NCI-H82 (cell line): ENCODE data around the gene GOLGA8J.
A peak's percentile ranks its signal among the peaks of the same experiment; 100 is the strongest.
"Not testable (repeated sequence)": the region's sequence is repeated elsewhere in the genome, so short reads cannot be mapped to it uniquely, and the experiment has no call there.

Experiments used
- DNase-seq: peaks from one replicate; lab custom pipeline; 2025; lab: John Stamatoyannopoulos, UW

GOLGA8J gene, protein sequence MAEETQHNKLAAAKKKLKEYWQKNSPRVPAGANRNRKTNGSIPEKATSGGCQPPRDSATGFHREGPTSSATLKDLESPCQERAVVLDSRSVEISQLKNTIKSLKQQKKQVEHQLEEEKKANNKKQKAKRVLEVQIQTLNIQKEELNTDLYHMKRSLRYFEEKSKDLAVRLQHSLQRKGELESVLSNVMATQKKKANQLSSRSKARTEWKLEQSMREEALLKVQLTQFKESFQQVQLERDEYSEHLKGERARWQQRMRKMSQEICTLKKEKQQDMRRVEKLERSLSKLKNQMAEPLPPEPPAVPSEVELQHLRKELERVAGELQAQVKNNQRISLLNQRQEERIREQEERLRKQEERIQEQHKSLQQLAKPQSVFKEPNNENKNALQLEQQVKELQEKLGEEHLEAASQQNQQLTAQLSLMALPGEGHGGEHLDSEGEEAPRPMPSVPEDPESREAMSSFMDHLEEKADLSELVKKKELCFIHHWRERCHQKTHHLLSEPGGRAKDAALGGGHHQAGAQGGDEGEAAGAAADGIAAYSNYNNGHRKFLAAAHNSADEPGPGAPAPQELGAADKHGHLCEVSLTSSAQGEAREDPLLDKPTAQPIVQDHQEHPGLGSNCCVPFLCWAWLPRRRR

DNA sequence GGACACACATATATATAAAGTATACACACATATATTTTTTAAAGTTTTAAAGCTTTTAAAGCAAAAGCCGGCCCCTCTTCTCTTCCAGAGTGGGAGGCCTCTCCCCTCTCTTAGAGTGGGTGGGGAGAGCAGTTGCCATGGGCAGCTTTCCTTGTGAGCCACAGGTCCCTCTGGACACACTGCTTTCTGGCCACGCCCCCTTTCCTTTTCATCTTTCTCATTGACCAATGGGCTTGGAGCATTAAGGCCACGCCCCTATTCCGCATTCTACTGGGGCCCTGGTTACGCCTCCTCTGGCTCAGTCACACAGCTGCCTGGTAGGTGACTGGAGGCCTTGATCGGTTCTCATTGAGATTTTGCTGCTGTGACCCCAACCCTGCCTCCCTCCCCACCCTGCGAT is at the start of gene GOLGA8J:
Gene GOLGA8J, plus strand, starts transcription at position 301 of the 400 bp plus-strand sequence. Its CDS starts 98 bp downstream, at position 399.
- DNase-seq, result not testable (repeated sequence)

DNA sequence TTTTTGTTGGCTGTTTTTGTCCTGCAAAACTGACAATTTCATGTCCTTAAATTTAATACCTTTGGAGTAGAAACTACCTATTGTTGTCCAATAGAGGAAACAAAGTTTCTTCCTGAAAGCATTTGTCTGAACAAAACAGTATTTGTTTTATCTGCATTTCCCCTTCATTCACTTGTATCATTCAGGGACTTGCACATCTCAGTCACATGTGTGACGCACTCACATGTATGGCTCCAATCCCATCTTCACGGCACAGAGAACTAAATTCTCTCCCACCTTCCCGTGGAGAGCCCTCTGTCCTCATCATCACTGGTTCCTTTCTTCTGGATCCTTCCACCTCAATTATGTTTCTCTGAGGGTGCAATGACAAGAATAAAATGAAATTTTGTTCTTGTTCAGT is 49.5 kb upstream of the GOLGA8J start:
- no peak for DNase-seq

DNA sequence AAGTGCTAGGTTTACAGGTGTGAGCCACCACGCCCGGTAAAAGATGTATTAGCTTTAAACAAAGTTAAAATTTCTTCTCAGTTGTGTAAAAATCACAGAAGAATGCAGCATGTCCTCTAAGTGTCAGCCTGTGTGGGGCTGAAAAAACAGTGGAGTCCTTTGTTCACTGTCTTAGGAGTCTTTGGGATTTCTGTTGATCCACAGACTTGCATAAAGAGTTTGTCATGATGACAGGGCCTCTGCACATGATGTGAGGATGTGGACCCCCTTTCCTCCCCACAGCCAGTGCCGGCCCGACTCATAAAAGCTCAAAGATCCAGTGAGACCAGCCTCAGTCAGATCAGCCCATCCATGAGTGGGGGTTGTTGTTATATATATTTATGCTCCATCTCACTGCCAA is 49.0 kb upstream of the GOLGA8J start:
- DNase-seq, result no peak

DNA sequence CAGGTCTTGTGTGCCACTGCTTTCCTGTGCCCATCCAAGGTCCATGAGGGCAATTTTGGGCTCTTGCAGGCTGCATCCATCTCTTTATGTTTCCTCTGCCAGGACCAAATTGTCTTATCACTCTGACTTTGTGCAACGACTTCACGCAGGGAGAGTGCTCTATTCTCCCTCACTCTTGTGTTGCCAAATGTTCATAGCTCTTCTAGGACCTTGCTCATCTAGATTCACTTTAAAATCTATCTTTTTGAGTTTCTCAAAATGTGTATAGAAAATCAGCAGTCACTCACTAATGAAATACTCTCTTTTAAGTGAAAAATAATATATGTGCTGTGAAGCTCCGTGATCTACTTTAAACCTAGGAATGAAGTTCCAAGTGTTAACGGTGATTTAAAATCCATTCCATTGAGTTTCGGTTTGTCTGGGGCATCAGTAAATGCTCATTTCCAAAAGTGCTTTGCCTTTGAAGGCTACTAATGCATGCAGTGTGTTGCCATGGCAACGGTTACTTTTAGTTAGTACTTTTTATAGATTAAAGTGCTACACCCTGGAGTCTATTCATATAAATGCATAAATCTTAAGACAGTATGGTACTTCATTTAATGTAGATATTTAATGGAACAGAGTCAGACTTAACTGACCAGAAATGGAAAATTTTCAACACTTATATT is 46.6 kb upstream of the GOLGA8J start:
- DNase-seq, result no peak

DNA sequence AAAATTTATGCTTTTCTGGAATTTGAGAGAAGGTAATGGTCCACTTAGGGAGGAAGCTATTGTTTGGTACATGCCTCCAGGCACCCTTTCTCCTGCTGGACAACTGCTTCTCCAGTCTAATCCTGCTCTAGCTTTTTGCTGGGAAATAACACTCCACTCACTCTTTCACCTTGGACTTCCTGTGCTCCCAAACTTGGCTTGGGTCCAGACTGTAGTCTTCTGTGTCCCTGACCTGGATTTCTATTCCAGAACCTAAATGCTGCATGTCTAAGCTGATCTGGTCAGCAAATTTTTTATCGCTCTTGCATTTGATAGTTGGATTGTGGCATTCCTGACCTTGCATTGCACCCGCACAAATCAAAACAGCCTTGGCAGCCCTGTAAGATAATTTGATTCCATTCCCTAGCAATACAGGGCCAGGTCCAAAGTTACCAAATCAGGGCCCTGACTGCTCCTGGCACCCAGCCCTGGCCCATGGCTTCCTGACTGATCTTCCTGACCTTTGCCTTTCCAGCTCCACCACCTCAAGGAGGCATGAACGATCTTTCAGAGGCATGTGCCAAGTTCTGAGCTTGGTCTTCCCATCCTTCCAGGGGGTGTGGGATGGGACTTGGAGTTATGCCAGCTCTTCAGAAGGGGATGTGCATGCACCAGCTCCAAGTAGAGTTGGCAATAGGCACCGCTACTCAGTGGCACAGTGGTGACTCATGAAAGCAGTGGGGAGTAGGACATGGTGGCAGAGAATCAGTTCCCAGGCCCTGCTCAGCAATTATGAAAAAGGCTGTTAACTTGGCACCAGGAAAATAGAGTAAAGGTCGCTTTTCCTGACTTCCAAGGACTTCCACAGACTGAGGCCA is 43.9 kb upstream of the GOLGA8J start:
- no peak for DNase-seq

DNA sequence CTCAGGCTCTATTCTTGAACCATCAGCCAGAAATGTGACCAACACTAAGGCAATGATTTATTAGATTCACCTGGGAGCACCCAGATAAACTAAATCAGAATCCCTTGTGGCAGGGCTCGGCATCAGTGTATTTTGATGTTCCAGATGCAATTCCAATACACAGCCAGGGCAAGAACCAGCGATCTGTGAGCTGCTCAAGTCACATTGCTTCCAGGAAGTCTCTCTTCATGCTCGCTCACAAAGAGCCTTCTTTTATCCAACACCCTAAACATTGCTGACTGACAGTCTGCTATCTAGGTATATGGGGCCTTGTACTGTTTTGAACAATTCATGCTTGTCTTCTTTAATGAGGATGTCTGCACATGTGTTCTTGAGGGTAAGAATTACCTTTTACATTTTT is 40.9 kb upstream of the GOLGA8J start:
- no peak for DNase-seq

DNA sequence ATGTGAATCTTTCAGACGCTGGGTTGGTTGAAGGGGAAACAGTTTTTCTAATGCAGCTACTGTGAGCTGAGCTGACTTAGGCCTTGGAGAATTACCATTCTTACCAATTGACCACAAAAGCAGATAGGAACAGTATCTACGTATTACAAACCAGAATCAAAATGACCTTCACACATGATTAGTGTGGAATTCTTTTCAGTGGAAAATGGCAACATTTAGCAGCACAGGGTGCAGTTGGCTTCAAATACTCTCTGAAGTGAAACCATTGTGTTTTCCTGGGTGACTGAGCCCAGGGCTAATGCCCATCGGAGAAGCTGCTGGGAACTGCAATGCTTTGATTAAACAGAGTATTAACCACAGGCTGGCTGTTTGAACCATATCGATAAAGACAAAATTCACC is 40.2 kb upstream of the GOLGA8J start:
- no peak for DNase-seq

DNA sequence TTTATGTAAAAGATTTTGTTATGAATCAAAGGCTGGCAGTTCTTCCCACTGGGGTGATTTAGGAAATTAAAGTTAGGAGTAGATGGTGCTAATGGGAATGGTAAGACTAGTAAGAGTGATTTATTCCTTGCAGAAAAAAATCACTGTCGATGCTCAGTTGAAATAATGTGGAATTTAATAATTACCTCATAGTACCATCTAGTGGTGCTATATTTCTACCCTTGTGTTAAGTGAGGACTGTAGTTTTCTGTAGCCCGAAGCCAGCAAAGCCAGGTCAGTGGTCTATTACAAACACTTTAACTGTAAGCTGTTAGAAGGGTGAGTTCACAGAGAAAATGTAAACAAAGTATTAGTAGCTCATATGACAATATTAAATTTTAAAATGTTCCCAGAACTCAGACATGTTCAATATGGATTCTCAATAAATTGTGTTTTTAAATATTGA is 39.5 kb upstream of the GOLGA8J start:
- DNase-seq, result no peak

DNA sequence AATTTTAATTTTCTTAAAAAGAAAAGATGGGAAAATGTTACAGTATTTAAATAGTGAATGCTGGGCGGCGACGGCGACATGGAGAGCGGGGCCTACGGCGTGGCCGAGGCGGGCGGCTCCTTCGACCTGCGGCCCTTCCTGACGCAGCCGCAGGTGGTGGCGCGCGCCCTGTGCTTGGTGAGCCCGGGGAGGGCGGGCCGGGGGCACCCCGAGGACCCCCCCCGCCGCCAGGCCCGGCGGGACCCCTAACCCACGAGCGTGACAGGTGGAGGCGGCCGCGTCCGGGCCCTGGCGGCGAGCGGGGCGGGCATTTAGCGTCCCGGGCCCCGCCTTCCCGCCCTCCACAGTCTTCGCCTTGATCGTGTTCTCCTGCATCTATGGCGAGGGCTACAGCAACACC is 38.4 kb upstream of the GOLGA8J start:
- no peak for DNase-seq

DNA sequence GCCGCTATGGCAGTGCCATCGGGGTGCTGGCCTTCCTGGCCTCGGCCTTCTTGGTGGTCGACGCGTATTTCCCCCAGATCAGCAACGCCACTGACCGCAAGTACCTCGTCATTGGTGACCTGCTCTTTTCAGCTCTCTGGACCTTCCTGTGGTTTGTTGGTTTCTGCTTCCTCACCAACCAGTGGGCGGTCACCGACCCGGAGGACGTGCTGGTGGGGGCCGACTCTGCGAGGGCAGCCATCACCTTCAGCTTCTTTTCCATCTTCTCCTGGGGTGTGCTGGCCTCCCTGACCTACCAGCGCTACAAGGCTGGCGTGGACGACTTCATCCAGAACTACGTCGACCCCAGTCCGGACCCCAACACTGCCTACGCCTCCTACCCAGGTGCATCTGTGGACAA is 37.9 kb upstream of the GOLGA8J start:
- DNase-seq, result not testable (repeated sequence)

DNA sequence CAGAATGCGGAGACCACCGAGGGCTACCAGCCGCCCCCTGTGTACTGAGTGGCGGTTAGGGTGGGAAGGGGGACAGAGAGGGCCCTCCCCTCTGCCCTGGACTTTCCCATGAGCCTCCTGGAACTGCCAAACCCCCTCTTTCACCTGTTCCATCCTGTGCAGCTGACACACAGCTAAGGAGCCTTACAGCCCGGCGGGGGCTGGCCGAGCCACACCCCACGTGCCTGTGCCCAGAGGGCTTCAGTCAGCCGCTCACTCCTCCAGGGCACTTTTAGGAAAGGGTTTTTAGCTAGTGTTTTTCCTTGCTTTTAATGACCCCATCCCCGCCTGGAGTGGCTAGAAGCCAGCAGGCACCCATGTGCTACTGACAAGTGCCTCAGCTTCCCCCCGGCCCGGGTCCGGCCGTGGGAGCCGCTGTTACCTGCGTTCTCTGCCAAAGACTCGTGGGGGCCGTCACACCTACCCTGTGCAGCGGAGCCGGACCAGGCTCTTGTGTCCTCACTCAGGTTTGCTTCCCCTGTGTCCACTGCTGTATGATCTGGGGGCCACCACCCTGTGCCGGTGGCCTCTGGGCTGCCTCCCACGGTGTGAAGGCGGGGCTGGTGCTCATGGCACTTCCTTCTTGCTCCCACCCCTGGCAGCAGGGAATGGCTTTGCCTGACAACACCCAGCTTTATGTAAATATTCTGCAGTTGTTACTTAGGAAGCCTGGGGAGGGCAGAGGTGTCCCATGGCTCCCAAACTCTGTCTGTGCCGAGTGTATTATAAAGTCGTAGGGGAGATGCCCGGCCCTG is 37.3 kb upstream of the GOLGA8J start:
- DNase-seq, result not testable (repeated sequence)

DNA sequence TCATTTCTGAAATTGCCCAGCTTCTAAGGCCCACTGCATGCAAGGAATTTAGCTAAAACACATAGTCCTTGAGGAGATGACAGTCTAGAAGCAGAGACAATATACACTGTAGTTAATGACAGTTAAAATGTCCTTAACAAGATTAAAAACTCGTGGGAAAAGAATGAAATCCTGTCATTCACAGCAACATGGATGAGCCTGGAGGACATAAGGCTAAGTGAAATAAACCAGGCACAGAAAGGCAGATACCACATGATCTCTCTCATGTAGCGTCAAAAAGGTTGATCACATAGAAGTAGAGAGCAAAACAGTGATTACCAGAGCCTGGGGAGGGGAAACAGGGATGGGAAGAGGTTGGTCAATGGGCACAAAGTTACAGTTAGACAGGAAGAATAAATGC is 36.3 kb upstream of the GOLGA8J start:
- peak; percentile 46 for DNase-seq

DNA sequence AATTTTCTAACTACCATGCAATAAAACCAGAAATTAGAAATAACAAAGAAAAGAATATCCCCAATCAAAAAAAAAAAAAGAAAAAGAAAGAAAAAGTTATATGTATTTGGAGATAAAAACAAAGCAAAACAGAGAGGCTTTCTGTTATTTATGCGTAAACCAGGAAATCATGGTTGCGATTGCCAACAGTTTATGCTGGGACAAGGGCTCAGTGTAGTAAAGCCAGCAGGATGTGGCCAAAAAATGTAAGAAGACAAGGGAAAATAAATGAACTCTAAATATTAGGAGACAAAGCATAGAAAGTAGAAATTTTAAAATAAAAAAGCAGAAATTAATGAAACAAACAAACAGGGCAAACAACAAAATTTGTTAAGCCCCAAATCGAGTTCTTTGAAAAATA is 27.2 kb upstream of the GOLGA8J start:
- DNase-seq, result no peak

DNA sequence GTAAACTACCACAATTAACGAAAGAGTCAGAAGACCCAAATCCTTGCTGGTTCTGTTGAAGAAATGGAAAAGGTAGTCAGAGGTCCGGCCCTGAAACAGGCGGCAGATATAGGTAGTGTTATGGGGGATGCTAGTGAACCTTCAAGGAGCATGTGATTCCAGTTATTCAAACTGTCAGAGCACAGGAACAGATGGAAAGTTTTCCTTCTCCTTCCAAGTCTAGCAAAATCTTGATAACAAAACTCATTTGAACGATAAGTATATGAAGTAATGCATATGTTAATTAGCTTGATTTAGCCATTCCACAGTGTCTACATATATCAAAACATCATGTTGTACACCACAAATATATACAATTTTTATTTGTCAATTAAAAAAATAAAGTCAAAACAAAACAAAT is 26.6 kb upstream of the GOLGA8J start:
- no peak for DNase-seq

DNA sequence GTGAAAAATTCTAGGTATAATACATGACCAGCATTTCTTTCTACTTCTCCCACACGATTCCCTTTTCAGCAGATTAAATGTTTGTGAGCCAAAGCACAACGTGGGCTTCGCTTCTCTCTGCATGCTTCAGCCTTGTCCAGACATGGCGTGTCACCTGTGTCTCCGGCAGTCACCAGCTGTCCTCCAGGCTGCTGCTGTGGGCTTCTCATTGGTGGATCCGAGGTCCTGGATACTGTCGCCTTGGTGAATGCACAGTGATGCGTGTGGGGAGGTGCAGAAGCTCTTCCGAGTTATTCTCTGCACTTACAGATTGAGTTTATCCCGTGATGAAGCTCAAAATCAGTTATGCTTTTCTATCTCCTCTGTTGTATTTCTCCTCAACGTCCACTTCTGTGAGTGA is 23.0 kb upstream of the GOLGA8J start:
- DNase-seq, result no peak

DNA sequence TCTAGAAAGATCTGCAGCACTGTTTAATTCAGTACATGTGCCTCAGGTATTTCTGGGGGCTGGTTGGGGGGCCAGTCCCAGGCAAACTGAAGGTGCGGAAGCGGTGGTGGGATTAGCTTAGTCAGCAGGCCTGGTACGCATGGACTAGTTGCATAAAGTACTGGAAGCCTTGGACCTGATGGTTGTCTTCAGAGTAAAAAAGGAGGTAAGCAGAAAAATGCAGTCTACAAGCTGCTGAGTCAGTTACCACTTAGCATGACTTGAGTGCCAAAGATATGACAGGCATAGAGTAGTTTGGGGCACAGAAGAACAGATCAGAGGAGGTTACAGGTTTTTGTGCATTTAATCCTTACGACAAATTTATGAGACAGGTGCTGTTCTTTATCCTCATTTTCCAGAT is 19.9 kb upstream of the GOLGA8J start:
- DNase-seq, result no peak

DNA sequence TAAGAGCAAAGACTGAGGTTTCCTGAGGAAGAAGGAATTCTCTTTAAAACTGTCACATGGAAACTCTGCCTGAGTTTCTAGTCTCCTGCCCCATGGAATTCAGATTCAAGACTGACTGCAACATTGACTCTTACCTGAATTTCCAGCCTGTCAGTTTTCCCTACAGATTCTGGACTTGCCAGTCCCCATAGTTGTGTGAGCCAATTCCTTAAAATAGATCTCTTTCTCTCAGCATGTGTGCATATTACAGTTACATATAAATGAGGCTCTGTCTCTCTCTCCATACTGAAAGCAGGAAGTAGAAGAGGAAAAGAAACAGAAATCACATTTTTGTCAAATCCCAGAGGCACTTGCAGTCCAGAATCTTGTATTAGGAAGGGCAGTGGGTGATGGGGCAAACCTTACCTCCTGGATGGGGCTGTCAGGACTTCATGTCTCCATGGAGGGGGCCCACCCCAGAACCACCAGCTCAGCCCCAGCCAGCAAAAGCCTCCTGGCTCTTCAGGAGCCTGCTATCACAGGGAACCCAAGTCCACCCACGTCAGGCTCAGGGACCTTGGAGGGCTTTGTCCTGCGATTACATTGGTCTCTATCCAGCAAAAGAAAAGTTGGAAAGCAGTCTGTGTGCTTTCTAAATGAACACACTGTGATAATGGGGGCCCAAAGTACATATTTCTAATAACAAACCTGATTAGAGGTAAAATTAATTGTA is 18.8 kb upstream of the GOLGA8J start:
- DNase-seq, result no peak

DNA sequence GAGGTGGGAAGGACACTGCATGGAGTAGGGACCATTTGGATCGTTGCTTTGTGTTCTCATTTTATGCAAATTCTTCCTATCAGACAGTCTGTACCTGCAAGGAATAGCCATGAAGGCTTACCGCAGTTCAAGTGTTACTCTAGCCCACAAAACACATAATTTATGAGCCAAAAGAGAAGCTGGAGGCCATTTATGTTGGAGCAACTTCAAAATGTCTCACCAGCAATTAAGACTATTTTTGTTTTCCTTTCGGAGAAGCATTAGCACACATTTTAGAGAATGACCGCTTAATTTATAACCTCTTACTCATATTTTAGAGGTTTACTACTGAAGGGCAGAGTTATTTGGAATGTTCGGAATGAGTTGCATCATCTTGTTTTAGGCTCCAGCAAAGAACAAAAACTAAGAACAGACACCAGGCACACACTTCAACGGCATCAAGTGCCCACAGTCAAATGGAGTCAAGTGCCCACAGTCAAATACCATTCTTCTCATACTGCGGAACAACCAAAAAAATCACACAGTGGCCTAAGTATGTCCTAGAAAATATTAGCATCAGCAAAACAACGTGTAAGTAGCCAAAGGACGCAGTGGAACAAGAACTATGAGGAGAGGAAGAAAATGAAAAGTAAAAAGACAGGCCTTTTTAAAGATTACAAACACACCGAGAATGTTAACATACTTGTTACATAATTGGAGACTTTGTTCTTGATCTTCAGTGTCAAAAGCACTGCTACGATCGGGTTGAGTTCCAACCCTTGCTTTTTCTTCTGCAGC is 17.5 kb upstream of the GOLGA8J start:
- no peak for DNase-seq

DNA sequence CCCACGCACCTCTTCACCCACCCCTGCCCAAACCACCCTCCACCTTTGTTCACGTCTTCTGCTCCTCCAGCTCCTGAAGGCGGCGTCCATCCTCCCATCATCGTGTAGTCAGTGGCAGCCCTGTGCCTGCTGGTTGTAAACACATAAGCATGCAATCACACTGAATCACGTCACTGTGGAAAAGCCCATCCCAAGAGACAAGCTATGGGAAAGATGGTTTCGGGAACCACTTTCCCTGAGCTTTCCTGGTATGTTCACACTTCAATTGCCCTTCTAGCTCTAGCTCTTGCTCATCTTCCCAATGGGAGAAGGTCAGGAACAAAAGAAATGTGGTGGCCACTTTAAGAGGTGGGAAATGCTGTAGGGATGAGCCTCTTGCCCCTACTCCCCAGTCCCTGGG is 14.4 kb upstream of the GOLGA8J start:
- DNase-seq, result no peak

DNA sequence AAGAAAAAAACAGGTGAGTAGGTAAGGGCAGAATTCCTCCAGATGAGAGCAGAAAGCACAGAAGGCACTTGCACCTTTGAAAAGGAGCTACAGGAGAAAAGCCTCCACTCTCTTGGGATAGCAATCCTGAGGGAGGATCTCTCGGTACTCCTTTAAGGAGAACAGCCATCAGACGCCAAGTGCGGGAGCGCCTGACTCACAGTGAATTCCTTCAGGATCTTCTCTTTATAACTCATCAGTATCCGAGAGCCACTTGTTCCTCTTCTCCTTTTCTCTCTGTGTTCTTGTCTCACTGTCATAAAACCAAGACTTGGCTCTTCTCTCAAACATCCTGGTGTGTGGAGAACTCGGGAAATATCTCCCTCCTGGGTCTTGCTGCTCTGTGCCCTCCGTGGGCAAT is 10.1 kb upstream of the GOLGA8J start:
- no peak for DNase-seq
